ENCODE measurements around the gene ZNF281. TPM values are rescaled to one million over a fixed set of nuclear protein-coding genes. Genes with fewer than 3 reads are reported as not detected.

Gene ZNF281
- total and polyA plus RNA-seq, 8 donors: 1.7 to 24.5 (median 10.4) TPM

- 88 to 94% (median 92%) methylated on average over 1 of the region's 1 CpG for WGBS, 5 donors
- Histone ChIP-seq H3K4me3 (no peak overlapping the region), H3K9me3 (no peaks in the 10 kb centered on the region), H3K27me3 (no peaks in the 10 kb centered on the region), H3K27ac (no peak overlapping the region), H3K4me1 (no peaks in the 10 kb centered on the region), H3K36me3 (no peaks in the 10 kb centered on the region)
- TF ChIP-seq POLR2A (IDR thresholded peaks at IDR 0.05) (no peak), CTCF (IDR thresholded peaks at IDR 0.05) (no peak), EP300 (IDR thresholded peaks at IDR 0.05) (no peak), POLR2AphosphoS5 (IDR thresholded peaks at IDR 0.05) (no peak)
- intact Hi-C loops (cut with DNase I; ENCODE audit: low total_unique reads): no loop called here
- no peak for DNase-seq
These were observed 35.4 kb upstream of the ZNF281 start for GRCh38 chr1:200445213-200445612.

GRCh38 chr1:200444478-200444877 is 34.6 kb upstream of the ZNF281 start:
- Histone ChIP-seq H3K36me3 (no peaks in the 10 kb centered on the region), H3K4me3 (no peak overlapping the region), H3K9me3 (no peaks in the 10 kb centered on the region), H3K27ac (no peak overlapping the region), H3K4me1 (no peaks in the 10 kb centered on the region), H3K27me3 (no peaks in the 10 kb centered on the region)
- 88 to 94% (median 91%) methylated on average over 4 of the region's 4 CpGs for WGBS, 5 donors
- no peak for DNase-seq
- intact Hi-C loops (cut with DNase I; ENCODE audit: low total_unique reads): no loop called here
- no peak for TF ChIP-seq CTCF (IDR thresholded peaks at IDR 0.05)
- TF ChIP-seq EP300 (IDR thresholded peaks at IDR 0.05): no peak
- TF ChIP-seq POLR2A (IDR thresholded peaks at IDR 0.05): no peak
- TF ChIP-seq POLR2AphosphoS5 (IDR thresholded peaks at IDR 0.05): no peak

GRCh38 chr1:200443860-200444259 is 34.0 kb upstream of the ZNF281 start:
- Histone ChIP-seq H3K9me3 (no peaks in the 10 kb centered on the region), H3K4me3 (no peak overlapping the region), H3K27ac (no peak overlapping the region), H3K27me3 (no peaks in the 10 kb centered on the region), H3K4me1 (no peaks in the 10 kb centered on the region), H3K36me3 (no peaks in the 10 kb centered on the region)
- intact Hi-C loops (cut with DNase I; ENCODE audit: low total_unique reads): no loop called here
- no peak for DNase-seq
- WGBS, 5 donors: 51 to 66% (median 58%) methylated on average over 2 of the region's 2 CpGs
- TF ChIP-seq CTCF (IDR thresholded peaks at IDR 0.05): no peak
- no peak for TF ChIP-seq POLR2A (IDR thresholded peaks at IDR 0.05)
- TF ChIP-seq POLR2AphosphoS5 (IDR thresholded peaks at IDR 0.05): no peak
- no peak for TF ChIP-seq EP300 (IDR thresholded peaks at IDR 0.05)

GRCh38 chr1:200442537-200443156 is 32.8 kb upstream of the ZNF281 start:
- WGBS, 5 donors: 86 to 100% (median 93%) methylated on average over 3 of the region's 3 CpGs
- intact Hi-C loops (cut with DNase I; ENCODE audit: low total_unique reads): no loop called here
- no peak for TF ChIP-seq CTCF (IDR thresholded peaks at IDR 0.05)
- no peak for TF ChIP-seq POLR2AphosphoS5 (IDR thresholded peaks at IDR 0.05)
- TF ChIP-seq EP300 (IDR thresholded peaks at IDR 0.05): no peak
- no peak for TF ChIP-seq POLR2A (IDR thresholded peaks at IDR 0.05)

More at GRCh38 chr1:200442537-200443156, 32.8 kb upstream of the ZNF281 start:
- Histone ChIP-seq H3K27ac (no peak overlapping the region), H3K36me3 (no peaks in the 10 kb centered on the region), H3K4me1 (peaks cover 0 to 5% (median 2%) of the 10 kb centered on the region in 4 donors), H3K27me3 (no peaks in the 10 kb centered on the region), H3K4me3 (no peak overlapping the region), H3K9me3 (no peaks in the 10 kb centered on the region)
- DNase-seq: no peak
